ENCODE data around the gene INPP5A. TPM values are rescaled to one million over a fixed set of nuclear protein-coding genes. Genes with fewer than 3 reads are reported as not detected.

Gene INPP5A
- total and polyA plus RNA-seq, 2 experiments from 2014 or later, result 41.2 to 53.6 TPM

- Histone ChIP-seq H3K9me3 (ENCODE audit: low read depth) (no peaks in the 10 kb centered on the region), H3K27ac (no peak overlapping the region), H3K79me2 (peaks cover 93% of the 10 kb centered on the region), H3K9me2 (replicated peaks; ENCODE audit: insufficient read depth) (no peaks in the 10 kb centered on the region), H3K4me3 (no peak overlapping the region), H3K4me2 (no peak overlapping the region), H3K36me3 (replicated peaks; ENCODE audit: insufficient read depth, low read depth) (no peaks in the 10 kb centered on the region), H4K20me1 (ENCODE audit: insufficient read depth, poor library complexity, severe bottlenecking) (peaks cover 81% of the 10 kb centered on the region), H3K27me3 (no peaks in the 10 kb centered on the region), H3K4me1 (ENCODE audit: insufficient read depth) (peaks cover 22% of the 10 kb centered on the region), H2AFZ (no peak overlapping the region)
- WGBS (ENCODE audit: low lambda C conversion rate, missing lambda C conversion rate), result 84% methylated on average over 35 of the region's 35 CpGs
- DNase-seq (ENCODE audit: low spot score), result no peak
- TF ChIP-seq EZH2phosphoT487 (IDR thresholded peaks at IDR 0.05; ENCODE audit: low read depth, severe bottlenecking, unreplicated experiment), result no peak
- TF ChIP-seq CTCF (IDR thresholded peaks at IDR 0.05; ENCODE audit: poor library complexity), result no peak
- no peak for TF ChIP-seq EZH2 (IDR thresholded peaks at IDR 0.05; ENCODE audit: borderline replicate concordance)
These were observed 7.4 kb downstream of the INPP5A start for GRCh38 chr10:132544744-132545658.

- Histone ChIP-seq H3K27me3 (no peaks in the 10 kb centered on the region), H2AFZ (no peak overlapping the region), H3K9me2 (replicated peaks; ENCODE audit: insufficient read depth) (no peaks in the 10 kb centered on the region), H3K4me1 (ENCODE audit: insufficient read depth) (peaks cover 14% of the 10 kb centered on the region), H3K4me2 (no peak overlapping the region), H3K79me2 (peaks cover 96% of the 10 kb centered on the region), H3K27ac (no peak overlapping the region), H3K4me3 (no peak overlapping the region), H4K20me1 (ENCODE audit: insufficient read depth, poor library complexity, severe bottlenecking) (peaks cover 82% of the 10 kb centered on the region), H3K36me3 (replicated peaks; ENCODE audit: insufficient read depth, low read depth) (no peaks in the 10 kb centered on the region), H3K9me3 (ENCODE audit: low read depth) (no peaks in the 10 kb centered on the region)
- no peak for DNase-seq (ENCODE audit: low spot score)
- 97% methylated on average over 33 of the region's 34 CpGs for WGBS (ENCODE audit: low lambda C conversion rate, missing lambda C conversion rate)
- TF ChIP-seq EZH2 (IDR thresholded peaks at IDR 0.05; ENCODE audit: borderline replicate concordance) (no peak), EZH2phosphoT487 (IDR thresholded peaks at IDR 0.05; ENCODE audit: low read depth, severe bottlenecking, unreplicated experiment) (no peak), CTCF (IDR thresholded peaks at IDR 0.05; ENCODE audit: poor library complexity) (no peak)
These were observed 8.2 kb downstream of the INPP5A start for GRCh38 chr10:132545659-132546367.

GRCh38 chr10:132546567-132547420 lies 9.2 kb downstream of the INPP5A start:
- Histone ChIP-seq H3K27ac (no peak overlapping the region), H3K4me3 (no peak overlapping the region), H3K9me2 (replicated peaks; ENCODE audit: insufficient read depth) (no peaks in the 10 kb centered on the region), H4K20me1 (ENCODE audit: insufficient read depth, poor library complexity, severe bottlenecking) (peaks cover 83% of the 10 kb centered on the region), H2AFZ (no peak overlapping the region), H3K79me2 (peaks cover 96% of the 10 kb centered on the region), H3K27me3 (no peaks in the 10 kb centered on the region), H3K4me1 (ENCODE audit: insufficient read depth) (peaks cover 8% of the 10 kb centered on the region), H3K9me3 (ENCODE audit: low read depth) (no peaks in the 10 kb centered on the region), H3K36me3 (replicated peaks; ENCODE audit: insufficient read depth, low read depth) (no peaks in the 10 kb centered on the region), H3K4me2 (no peak overlapping the region)
- 93% methylated on average over 23 of the region's 26 CpGs for WGBS (ENCODE audit: low lambda C conversion rate, missing lambda C conversion rate)
- TF ChIP-seq EZH2phosphoT487 (IDR thresholded peaks at IDR 0.05; ENCODE audit: low read depth, severe bottlenecking, unreplicated experiment) (no peak), EZH2 (IDR thresholded peaks at IDR 0.05; ENCODE audit: borderline replicate concordance) (no peak), CTCF (IDR thresholded peaks at IDR 0.05; ENCODE audit: poor library complexity) (no peak)
- no peak for DNase-seq (ENCODE audit: low spot score)
